DND-41 (cell line): ENCODE measurements around the gene TRIOBP.

ENCODE experiments used
- EZH2 ChIP-seq: IDR thresholded peaks from 3 replicates; pipeline ENCODE4 v1.6.1; 2012; ENCODE audit warnings: borderline replicate concordance, low read depth, mild to moderate bottlenecking, moderate library complexity, low read length, inconsistent platforms; ENCODE audit not compliant: severe bottlenecking
- TF ChIP-seq, protein P1 (sequence below): IDR thresholded peaks from 2 replicates; pipeline ENCODE4 v1.5.1; 2012; ENCODE audit warnings: borderline replicate concordance, low read length, moderate library complexity, mild to moderate bottlenecking; ENCODE audit not compliant: poor library complexity, severe bottlenecking; ENCODE audit errors: extremely low read depth

DNA sequence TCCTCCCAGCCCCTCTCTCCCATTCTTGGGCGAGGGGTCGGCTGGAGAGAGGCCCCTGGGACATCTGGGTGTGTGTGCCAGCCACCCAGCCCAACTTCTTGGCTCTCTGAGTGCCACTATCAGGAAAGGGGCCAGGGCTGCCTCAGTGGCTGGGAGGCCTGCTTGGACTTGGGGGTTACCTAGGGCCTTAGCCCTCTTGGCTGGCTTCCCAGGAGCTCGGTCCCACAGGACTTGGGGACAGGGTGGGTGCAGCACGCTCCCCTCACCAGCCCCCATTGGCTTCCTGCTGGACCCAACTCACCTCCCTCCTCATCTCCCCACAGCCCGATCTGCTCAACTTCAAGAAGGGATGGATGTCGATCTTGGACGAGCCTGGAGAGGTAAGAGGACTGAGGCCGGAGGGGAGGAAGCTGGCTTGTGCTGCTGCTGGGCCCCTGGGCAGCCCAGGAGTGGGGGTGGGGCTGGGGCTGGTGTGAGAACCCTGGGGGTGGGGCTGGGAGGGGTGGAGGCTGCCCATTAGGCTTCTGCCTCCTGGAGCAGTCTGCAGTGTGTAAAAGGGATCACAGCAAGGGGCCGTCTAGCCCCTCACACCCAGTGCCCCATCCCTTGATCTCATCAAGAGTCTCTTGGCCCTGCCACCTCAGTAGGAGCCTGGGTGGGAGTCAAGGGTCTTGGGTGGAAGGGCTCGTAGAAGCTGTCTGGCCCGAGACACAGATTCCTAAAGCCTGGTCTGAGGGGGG lies 54.8 kb downstream of the TRIOBP start:
- TF ChIP-seq, protein P1, sequence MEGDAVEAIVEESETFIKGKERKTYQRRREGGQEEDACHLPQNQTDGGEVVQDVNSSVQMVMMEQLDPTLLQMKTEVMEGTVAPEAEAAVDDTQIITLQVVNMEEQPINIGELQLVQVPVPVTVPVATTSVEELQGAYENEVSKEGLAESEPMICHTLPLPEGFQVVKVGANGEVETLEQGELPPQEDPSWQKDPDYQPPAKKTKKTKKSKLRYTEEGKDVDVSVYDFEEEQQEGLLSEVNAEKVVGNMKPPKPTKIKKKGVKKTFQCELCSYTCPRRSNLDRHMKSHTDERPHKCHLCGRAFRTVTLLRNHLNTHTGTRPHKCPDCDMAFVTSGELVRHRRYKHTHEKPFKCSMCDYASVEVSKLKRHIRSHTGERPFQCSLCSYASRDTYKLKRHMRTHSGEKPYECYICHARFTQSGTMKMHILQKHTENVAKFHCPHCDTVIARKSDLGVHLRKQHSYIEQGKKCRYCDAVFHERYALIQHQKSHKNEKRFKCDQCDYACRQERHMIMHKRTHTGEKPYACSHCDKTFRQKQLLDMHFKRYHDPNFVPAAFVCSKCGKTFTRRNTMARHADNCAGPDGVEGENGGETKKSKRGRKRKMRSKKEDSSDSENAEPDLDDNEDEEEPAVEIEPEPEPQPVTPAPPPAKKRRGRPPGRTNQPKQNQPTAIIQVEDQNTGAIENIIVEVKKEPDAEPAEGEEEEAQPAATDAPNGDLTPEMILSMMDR = no peak
- no peak for TF ChIP-seq EZH2
